Suppressor macrophage (primary cell): ENCODE results near the gene APOL6.

ENCODE experiments used
- DNase-seq, 4 experiments: peaks; one replicate each; pipeline ENCODE4 v3.0.0-alpha.2; 2020 to 2022
- total RNA-seq, 17 experiments: gene quantifications; one replicate each; lab custom pipeline; 2026; ENCODE audit warnings: mixed read lengths in 6 of 17, inconsistent platforms in 3 of 17; lab: John Stamatoyannopoulos, UW

APOL6 gene, protein sequence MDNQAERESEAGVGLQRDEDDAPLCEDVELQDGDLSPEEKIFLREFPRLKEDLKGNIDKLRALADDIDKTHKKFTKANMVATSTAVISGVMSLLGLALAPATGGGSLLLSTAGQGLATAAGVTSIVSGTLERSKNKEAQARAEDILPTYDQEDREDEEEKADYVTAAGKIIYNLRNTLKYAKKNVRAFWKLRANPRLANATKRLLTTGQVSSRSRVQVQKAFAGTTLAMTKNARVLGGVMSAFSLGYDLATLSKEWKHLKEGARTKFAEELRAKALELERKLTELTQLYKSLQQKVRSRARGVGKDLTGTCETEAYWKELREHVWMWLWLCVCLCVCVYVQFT
- total RNA-seq = 67.3 to 1,199 (median 150) reads per million in 17 experiments

DNA sequence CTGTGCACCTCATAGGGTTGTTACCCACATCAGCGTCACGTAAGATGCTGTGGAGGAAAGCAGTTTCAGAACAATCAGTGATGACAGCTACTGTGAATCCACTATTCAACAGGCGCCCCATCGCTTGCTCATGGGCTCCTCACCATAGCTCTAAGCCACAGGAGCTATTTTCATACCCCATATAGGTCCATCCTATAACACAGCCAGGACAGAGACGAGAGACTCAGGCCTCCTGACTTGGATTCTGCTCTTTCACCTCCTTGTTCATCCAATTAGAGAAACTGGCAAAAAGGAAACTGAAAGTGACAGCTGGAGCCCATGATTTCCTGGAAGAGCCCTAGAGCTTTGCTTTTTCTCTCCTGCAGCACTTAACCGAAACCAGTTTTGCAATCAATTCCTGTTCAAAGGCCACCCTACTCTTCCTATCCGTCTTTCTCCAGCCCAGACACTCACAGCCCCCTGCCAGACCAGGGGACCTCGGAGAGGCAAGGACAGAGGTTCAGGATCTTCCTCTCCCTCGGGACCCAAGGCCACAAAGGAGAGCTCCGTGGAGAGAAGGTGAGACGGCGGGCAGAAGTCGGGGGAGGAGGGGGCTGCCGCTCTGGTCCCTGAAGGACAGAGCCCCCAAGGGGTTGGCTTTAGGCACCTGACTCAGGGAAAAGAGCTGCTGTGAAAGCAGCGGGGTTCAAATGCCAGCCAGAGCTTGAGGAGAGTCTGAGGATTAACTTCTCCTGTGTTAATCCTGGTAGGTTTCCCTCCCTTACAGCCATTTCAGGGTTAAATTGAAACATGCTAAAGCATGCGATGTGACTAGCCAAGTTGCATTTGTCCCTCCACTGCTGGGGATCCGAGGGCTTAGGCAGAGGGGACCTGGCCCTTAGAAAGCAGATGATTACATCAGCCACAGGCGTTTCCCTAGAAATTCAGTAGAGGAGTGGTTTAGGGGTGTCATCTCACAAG, at the start of gene APOL6:
Gene APOL6 (plus strand): TSS at position 381 of the 960 bp plus-strand sequence. CDS start 7,980 bp downstream, outside the sequence.
- peak; percentile 63 to 83 (median 77) for DNase-seq

DNA sequence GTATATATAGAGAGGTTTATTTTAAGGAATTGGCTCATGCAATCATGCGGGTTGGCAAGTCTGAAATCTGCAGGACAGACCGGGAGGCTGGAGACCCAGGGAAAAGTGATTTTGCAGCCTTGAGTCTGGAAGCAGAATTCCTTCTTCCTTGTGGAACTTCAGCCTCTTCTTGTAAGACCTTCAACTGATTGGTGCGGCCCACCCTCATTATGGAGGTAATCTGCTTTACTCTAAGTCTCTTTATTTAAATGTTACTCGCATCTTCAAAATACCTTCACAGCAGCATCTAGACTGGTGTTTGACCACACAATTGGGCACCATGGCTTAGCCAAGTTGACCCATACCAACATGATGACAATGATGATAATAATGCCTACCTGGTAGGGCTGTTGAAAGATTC, 48.9 kb upstream of the APOL6 start:
- DNase-seq = peak in 2 of 4 experiments; percentile 31 to 43

DNA sequence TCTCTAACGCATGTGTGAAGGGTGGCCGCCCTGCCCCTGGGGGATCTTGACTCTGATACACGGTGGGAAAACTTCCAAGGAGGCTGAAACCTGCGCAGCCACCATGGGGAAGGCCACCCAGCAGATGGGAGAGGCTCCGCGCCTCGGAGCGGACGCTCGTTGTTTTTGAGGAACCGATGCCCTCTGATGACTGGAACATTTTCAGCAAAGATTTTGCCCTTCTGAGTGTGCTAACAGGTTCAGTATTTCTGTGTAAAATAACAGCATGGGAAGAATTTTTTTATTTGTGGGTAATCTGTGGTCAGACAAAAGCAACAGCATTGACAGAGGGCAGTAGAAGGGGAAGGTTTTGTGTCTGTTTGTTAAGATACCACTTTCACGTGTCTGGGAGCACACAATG, 47.8 kb upstream of the APOL6 start:
- DNase-seq = peak; percentile 72 to 87 (median 76)

DNA sequence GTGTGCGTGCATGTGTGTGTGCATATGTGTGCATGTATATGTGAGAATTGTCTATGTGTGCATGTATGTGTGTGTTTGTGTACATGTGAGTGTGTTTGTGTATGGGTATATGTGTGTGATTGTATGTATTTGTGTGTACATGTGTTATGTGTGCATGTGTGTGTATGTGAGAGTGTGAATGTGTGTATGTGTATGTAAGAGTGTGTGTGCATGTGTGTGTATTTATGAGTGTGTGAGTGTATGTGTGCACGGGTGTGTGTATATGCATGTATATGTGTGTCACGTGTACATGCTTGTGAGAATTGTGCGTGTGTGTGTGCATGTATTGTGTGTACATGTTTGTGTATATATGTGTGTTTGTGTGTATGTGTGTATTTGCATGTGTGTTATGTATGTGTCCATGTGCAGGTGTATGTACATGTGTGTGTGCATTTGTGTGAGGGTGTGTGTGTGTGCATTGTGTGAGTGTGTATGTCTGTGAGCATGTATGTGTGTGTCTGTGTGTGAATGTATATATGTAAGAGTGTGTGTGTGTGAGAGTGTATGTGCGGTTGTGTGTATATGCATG, 47.1 kb upstream of the APOL6 start:
- DNase-seq = no peak

DNA sequence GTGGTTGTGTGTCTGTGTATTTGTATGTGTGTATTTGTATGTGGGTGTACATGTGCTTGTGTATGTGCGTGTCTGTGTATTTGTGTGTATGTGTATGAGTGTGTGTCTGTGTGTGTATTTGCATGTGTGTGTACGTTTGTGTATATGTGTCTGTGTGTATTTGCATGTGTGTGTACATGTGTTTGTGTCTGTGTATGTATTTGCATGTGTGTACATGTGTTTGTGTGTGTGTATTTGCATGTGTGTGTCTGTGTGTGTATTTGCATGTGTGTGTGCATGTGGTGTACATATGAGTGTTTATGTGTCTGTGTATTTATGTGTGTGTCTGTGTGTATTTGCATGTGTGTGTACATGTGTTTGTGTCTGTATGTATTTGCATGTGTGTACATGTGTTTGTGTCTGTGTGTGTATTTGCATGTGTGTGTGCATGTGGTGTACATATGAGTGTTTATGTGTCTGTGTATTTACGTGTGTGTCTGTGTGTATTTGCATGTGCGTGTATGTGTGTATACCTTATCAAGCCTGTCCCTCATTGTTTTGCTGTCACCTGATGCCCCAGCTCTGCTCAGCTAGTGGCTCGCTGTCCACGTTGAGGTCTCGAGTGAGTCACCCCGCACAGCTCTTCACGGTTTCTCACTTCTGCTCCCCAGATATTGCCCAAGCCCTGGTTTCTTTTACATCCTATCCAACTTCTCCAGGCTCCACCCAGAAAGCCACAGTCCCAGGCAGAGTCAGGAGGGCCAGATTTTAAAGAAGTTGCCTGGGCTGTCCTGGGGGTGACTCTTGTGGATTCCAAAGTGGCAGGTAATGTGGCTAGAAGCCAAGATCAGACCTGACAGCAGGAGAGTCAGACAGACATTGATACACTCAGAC, 46.3 kb upstream of the APOL6 start:
- peak; percentile 91 to 97 (median 94) for DNase-seq

DNA sequence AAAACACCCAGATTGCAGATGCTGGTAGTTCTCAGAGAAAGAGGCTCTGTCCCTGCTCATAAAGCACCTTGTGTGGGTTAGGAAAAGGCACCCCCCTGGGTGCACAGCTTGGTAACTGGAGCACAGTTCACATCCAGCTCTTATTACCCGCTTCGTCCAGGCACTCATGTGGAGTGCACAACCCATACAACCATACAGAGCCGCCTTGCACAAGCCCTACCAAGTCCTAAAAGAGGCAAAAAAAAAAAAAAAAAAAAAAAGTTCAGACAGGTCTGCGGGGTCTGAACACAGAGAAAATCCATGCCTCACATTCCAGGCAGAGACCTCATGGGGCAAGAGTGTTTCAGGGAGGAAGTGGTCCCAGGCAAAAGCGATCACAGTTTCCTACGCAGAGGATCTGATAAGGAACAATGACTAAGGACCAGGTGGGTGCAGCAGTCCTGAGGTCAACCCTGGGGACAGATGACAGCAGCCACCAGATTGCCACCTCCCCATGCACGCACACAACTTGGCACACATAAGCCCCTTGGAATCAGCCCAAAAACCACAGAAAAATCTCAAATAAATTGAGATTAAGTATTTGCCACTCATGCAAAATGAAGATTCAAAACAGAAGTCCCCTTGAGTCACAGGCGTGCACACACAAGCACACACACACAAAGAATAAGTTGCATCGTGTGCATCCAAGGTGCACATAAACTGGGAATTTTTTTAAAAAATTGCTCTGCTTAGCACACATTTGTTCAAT, 43.5 kb upstream of the APOL6 start:
- DNase-seq = peak; percentile 73 to 88 (median 82)

DNA sequence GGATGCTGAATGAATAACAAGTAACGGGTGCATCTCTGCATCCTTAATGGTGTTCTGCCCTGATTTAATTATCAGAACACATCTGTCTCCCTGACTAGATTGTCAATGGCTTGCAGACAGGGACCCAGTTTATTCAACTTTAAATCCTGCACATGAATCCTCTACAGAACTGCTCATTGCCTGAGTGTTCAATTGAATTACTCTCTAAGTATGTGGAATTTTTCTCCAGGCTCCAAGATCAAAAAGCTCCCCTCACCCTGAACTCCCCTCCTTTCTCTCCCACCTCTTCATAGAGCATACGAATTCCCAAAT, 42.9 kb upstream of the APOL6 start:
- DNase-seq = no peak

DNA sequence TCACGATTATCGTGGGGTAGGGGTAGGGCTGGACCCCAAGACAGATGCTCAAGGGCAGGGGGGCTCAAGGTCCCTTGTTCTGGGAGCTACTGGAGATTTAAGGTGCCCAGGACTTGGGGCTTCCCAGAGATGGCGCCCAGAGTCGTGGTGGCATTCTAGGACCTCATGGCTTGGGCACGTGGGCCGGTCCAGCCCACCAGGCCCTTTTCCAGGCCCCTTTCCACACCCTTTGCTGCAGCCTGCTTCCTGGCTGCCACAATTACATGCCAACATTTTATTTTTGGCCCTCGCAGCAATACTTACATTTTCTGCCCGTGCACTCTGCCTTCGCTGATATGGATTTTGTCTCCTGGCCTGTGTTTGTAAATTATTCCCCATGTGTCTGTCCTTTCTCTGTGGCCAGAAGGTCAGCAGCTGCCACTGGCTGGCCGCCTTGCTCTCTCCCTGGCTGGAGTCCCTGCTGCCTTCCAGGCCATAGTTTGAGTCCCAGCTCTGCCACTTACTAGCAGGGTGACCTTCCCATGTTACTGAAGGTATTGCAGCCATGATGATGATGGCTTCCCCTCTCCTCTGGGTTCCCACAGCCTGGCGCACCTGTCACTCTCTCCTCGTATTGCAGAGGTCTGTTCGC, 42.3 kb upstream of the APOL6 start:
- no peak for DNase-seq

DNA sequence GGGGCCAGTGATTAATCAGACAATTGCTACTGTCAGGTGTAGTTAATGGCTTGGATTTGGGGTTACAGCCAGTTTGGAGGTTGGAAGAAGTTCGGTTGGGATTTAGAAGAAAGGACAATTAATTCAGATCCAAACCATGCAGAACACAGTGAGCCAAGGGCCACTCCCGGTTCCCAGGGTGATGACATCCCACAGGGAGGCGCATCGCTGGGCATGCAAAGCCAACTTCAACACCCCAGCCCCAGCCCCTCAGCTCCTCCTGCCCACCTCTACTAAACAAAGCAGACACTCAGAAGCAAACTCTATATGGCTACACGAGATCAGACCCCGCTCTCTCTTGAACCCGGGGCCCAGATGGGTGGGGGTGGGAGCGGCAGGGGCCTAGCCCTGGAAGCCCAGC, 41.3 kb upstream of the APOL6 start:
- no peak for DNase-seq

DNA sequence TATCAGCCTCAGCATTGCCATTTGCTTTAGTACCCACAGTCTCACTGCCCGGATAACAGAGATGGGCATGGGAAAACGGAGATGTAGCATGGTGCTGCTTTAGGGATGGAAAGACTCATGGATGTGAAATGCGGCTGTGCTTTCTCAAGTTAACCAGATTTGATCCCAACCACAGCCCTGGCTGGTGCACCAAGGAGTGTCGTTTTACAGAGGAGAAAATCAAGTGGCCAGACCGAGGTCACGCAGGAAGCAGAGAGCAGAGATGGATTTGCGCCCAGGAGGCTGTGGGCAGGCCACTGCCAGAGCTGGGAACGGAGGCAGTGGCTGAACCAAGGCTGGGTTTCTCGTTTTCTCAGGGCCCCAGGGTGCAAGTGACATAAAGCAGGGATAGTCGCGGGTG, 40.2 kb upstream of the APOL6 start:
- DNase-seq = no peak

DNA sequence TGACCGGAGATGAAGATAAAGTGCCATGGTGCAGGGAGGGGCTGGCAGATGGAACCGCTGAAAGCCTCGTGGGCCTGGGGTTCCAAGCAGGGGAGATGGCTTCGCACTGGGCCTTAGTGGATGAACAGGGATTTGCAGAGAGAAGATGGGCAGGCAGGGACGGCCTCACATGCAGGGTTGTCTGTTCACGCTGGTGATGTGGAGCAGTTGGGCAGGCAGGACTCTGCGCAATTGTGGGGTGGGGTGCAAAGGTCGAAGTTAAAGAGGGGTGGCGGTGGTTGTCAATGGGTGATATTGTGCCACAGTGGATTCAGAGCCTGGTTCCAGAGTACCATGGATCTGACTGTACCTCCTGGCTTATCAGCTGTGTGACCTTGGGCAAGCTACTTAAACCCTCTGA, 39.0 kb upstream of the APOL6 start:
- no peak for DNase-seq

DNA sequence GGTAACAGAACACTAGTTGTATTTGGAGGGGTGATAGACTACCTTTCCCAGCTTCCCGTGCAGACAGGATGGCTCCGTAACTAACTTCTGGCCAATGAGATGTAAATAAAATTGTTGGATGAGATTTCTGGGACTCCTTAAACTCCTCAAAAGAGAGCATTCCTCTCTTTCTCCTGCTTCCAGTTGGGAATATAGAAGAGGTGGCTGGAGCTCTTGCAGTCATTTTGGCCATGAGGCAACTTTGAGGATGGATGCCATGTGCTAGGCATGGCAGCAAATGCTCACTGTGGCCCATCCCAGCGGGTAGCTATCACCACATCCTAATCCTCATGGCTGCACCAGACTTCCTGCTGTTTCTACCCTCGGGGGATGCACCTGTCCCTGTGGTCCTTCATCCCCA, 38.5 kb upstream of the APOL6 start:
- no peak for DNase-seq

DNA sequence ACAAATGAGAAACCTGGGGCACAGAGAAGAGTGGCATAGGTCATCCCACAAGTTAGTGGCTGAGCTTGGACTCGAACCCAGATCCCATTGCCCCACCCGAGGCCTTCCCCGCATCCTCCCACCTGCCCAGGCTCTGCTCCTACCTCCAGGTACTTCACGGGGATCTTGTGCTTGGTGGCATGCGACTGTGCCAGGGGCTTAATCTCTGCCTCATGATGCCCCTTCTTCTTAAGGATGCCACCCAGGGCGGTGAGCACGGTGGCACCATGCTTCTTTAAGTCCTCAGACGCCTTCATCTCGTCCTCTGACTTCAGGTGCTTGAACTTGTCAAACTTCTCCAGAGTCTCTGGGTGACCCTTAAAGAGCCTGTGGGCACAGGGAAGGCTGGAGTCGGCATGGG, 37.5 kb upstream of the APOL6 start:
- DNase-seq = no peak

DNA sequence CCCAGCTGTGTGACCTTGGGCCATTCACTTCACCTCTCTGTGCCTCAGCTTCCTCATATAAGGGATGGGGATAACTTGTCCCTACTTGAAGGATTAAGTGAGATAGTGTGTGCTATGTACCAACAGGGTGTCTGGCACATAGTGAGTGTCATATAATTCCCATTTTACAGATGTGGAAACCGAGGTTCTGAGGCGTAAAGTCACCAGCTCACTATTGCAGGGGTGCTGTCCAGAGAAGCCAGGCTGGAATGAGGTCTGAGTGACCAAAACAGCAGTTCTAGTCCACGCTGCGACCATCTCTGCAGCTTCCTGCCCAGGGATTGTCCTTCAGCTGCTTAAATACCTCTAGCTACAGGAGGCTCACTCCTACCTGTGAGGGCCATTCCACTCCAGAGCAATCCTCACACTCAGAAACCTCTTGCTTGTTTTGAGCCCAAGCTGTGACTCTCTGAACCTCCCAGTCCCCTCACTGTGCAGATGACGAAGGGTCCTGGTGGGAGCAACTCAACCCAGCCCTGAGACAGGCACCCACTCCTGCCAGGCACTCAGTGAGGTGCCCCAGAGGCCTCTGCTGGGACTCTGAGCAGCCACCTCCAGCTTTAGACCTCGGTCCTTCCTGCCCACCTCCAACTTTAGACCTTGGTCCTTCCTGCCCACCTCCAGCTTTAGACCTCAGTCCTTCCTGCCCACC, 36.9 kb upstream of the APOL6 start:
- no peak for DNase-seq

DNA sequence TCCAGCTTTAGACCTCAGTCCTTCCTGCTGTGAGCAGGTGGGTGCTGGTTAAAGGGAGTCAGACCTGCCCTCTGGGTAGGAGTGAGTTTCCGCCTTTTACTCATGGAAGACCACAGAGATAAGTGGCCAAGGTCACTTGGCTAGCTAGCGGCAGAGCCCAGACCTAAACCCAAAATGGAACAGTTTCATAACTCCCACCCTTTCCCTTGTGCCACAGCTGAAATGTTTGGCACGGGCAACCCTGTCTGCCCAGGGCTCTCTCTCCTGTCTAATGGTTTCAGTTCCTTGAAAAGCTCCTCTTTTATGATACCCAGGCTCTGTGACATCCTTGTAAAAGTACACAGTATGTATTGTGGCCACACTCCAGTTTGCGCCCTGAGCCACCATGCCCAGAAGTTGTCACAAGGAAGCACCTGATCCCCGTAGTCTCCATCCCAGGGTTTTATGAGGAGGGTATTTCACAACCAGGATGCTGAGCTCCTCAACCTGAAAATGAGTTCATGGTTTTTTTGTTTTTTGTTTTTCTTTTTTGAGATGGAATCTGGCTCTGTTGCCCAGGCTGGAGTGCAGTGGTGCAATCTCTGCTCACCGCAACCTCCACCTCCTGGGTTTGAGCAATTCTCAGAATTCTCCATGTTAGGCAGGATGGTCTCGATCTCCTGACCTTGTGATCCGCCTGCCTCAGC, 36.2 kb upstream of the APOL6 start:
- peak; percentile 36 to 62 (median 52) for DNase-seq

DNA sequence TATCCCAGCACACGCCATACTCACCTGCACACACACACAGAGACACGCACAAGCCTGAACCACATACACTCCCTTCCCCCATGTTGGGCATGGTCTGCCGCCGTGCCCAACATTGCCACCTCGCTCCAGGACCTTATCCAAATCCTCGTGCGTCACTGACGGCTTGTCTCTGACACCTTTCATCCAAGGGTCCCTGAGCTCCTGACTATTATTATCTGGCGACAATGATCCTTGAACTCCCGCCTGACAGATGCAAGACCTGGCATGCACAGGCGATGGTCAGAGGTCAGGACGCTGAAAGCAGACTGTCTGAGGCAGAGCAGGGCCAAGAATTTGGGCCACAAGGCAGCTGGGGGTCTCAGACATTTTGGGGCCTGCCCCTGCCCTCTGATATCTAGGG, 35.3 kb upstream of the APOL6 start:
- DNase-seq = no peak

DNA sequence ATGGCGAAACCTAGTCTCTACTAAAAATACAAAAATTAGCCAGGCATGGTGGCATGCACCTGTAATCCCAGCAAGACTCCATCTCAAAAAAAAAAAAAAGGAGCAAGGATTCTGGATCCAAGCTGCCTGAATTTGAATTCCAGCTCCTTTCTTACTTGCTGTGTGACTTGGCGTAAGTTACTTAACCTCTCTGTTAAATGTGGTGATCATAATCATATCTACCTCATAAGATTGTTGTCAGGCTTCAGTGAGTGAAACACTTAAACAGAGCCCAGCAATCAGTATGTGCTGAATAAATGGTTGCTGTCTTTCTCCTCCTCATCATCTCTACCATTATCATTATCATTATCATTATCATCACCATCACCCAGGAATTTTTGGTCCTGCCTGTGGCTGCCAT, 33.8 kb upstream of the APOL6 start:
- DNase-seq = no peak

DNA sequence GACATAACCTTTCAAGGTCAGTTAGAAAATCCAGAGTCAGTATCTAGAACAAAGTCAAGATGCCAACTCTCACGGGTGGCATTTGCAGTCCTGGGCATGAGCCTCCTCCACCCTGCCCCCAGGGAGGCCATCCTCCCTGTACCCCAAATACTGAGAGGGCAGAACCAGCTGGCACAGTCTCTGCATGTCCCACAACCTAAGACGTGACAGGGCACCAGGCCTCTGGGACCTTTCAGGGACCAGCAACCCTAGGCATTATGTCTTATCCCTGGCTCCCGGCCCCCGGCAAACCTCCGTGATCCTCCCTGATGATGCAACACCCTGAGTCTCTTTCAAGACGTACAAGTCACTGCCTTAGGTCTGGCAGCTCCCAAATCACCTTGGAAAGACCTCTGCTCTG, 33.1 kb upstream of the APOL6 start:
- DNase-seq = no peak

DNA sequence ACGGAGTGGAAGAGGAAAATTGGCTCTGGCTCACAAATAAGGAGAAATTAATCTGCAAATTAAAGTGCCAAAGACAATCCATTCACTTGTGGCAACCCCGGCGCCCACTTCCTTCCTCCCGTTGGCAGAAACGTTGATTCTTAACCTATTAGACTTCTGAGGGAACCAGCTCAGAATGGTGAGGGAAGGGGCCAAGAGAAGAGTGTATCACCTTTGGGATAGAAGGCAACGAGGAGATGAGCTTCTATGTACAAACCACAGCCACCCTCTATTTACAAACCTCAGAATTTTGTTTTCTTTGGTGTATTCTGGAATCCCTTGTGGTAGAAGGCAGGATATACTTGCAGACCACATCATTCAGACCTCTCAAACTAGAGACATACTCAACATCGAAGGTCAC, 32.2 kb upstream of the APOL6 start:
- DNase-seq = no peak
